ENCODE measurements around the gene DPY19L3.

Gene DPY19L3

GRCh38 chr19:32406161-32407003 lies 812 bp downstream of the DPY19L3 start:
- H3K27ac ChIP-seq, result peak overlapping the region; percentile 99
- 0 out of 2 replicates have a peak, but pooled peaks have one; percentile 9 for TF ChIP-seq CTCF (conservative IDR thresholded peaks at IDR 0.05)

DNA sequence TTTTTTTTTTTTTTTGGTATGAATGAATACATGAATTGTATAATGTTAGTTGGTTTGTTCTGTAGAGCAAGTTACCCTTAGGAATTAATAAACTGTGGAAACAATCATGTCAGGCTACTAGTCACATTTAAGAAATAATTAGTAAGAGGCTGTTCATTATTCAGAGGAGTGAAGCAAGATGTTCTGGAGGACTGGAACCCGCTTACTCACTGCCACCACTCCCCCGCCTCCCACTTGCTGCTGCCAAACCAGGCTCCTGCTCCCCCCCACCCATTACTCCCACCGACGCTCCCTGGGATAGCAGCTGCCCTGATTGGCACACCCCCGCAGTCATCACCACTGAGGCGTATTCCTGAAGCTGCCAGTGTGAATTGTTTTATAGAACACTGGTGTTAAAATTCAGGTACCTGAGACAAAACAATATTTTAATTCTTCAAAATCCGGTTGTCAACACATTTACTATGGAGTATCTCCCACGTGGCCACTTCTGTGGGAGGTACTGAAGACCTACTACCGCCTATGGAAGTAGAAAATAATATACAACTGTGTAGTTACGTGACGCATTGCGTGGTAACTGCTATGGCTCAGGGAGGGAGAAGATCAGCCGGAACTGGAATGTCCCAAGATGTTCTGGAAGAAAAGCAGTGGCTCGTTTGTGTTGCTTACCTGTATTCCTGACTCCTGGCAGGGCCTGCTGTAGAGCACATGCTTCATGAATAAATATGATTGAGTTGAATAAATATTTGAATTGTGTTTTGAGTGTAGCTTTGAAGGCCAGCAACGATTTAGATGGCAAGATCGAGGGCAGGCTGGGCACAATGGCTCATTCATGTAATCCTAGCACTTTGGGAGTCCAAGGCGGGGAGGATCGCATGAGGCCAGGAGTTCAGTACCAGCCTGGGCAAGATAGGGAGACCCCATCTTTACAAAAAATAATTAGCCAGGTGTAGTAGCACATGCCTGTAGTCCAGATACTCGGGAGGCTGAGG lies 1.7 kb downstream of the DPY19L3 start:
- H3K27ac ChIP-seq, result peak overlapping the region; percentile 99
- no peak for TF ChIP-seq CTCF (conservative IDR thresholded peaks at IDR 0.05)

DNA sequence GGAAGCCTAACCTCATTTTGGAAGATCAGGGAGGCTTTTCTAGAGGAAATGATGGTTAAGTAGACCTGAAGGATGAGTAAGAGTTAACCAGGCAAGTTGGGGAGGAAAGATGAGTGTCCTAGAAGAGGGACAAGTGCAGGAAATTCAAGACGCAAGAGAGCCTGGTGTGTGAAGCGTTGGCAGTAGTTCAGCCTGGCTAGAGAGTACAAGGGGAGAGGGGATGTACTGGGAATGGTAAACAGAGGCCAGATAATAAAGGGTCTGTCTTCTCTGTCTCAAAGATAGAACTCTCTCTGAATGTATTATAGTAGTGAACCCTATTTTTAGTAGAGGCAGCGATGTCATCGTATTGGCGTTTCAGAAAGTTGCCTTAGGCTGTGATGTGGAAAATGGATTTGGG lies 9.7 kb downstream of the DPY19L3 start:
- TF ChIP-seq CTCF (conservative IDR thresholded peaks at IDR 0.05), result no peak
- H3K27ac ChIP-seq, result no peak overlapping the region

GRCh38 chr19:32415669-32416068 lies 10.1 kb downstream of the DPY19L3 start:
- H3K27ac ChIP-seq, result no peak overlapping the region

DNA sequence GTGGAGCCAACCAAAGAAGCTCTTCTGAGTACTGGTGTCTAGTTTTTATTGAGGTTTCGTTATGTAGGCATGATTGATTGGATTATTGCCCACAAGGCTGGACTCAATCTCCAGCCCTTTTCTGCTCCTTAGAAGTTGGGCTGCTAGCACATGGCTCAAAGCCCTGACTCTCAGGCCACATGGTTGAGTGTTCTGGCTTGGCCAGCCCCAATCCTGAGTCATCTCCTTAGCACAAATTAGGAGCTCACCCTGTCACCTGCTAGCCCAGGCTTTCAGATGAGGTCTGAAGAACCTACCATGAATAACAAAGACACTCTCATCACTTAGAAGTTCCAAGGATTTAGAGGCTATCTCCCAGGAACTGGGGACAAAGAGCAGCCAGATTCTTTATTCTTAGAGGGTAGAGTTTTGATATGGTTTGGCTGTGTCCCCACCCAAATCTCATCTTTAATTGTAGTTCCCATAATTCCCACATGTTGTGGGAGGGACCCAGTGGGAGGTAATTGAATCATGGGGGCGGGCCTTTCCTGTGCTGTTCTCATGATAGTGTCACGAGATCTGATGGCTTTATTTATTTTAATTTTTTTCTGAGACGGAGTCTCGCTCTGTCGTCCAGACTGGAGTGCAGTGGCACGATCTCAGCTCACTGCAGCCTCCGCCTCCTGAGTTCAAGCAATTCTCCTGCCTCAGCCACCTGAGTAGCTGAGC lies 11.3 kb downstream of the DPY19L3 start:
- no peak overlapping the region for H3K27ac ChIP-seq

More at GRCh38 chr19:32415669-32416068, 10.1 kb downstream of the DPY19L3 start:
- TF ChIP-seq CTCF (conservative IDR thresholded peaks at IDR 0.05), result no peak

GRCh38 chr19:32418155-32418554 lies 12.6 kb downstream of the DPY19L3 start:
- H3K27ac ChIP-seq, result no peak overlapping the region
- TF ChIP-seq CTCF (conservative IDR thresholded peaks at IDR 0.05), result no peak

More for the DNA sequence above, 11.3 kb downstream of the DPY19L3 start:
- TF ChIP-seq CTCF (conservative IDR thresholded peaks at IDR 0.05), result no peak

Measured in VCaP (cell line).